Smooth muscle cell of the brain vasculature (primary cell): Measurements from ENCODE around the gene SOX18.

Experiments used
- DNase-seq: peaks from one replicate; pipeline ENCODE4 v3.0.0-alpha.2; 2012; ENCODE audit warnings: low read depth, low spot score

The SOX18 gene

DNA sequence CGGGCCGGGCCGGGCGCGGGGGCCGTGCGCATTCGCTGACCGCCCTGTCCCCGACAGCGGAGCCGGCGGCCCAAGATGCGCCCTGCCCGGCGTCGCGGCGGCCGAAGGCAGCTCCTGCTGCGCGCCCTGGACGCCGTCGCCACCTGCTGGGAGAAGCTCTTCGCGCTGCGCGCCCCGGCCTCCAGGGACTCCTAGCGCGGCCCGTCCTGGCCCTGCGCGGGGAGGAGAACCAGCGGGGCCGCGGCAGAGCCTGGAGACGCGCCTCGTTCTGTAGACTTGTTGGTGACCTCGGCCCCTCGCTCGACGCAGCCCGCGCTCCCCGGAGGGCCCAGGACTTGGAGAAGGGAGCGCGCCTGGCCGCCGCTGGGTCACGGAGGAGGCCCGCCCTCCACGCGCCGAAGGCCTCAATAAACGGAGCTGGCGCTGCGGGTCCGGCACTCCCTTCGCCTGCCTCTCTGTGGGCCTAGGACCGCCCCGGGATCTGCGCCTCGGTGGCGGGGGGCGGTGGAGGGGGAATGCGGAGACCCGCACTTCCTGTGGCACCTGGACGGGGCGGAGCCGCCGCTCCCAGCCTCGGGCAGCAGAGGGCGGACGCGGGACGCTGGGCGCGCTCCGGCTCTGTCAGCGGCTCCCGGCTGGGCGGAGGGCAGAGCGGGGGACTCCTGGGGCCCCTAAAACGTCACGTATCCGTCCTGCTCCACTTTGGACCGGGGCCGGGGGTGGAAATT is 10.7 kb downstream of the SOX18 start:
- DNase-seq: no peak

DNA sequence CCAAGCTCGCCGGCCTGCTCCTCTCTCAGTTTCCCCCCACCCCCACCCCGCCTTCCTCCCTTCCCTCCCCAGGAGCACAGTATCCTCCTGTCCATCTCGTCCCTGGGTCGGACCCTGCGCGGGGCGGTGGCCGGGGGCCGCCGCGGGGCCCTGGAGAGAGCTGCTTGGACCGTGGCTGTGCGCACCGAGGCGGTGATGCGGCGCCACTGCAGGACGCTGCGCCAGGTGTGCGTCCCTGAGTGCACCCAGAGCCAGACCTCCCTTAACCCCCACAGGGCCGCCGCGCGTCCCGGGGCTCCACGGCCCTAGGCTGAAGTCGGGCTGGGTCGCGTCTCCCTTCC is 11.2 kb downstream of the SOX18 start:
- no peak for DNase-seq

DNA sequence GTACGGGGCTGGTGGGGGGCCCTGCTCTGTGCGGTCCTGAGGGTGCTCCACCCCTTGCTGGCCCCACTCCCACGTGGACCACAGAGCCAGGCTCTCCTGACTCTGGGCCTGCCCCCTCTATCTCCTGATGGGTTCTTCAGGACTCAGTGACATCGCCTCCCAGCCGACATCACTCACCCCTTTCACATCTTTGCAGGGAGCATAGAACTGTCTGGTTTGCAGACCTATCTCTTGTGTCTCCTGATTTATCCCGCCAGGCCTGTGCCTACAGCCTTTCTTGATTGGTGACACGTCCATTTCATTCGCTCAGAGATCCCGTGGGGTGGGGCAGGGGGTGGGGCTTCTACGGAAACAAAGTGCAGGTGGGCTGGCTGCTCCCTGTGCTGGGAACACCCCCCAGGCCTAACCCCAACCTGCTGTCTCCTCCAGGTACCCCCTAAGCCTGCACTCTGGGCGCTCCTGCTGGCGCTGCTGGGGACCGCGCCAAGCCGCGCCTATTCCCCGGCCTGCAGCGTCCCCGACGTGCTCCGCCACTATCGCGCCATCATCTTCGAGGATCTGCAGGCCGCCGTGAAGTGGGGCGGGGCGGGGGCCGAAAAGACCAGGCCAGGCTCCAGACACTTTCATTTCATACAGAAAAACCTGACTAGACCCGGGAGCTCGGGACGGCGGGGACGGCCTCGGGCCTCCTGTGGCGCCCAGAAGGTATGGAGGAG is 11.8 kb downstream of the SOX18 start:
- no peak for DNase-seq

DNA sequence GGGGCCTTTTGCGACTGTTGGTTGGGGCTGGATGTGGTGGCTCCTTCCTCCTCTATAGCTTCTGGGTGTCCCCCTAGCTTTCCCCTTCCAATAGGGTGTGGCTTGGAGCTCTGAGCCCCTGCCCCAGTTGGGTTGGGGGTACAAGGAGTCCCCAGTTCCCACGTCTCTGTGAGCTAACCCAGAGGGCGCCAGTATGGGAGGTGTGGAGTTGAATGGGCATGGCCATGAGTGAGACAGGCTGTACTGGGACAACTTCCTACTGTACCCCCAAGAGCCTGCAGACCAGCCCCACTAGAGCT is 12.3 kb downstream of the SOX18 start:
- no peak for DNase-seq

DNA sequence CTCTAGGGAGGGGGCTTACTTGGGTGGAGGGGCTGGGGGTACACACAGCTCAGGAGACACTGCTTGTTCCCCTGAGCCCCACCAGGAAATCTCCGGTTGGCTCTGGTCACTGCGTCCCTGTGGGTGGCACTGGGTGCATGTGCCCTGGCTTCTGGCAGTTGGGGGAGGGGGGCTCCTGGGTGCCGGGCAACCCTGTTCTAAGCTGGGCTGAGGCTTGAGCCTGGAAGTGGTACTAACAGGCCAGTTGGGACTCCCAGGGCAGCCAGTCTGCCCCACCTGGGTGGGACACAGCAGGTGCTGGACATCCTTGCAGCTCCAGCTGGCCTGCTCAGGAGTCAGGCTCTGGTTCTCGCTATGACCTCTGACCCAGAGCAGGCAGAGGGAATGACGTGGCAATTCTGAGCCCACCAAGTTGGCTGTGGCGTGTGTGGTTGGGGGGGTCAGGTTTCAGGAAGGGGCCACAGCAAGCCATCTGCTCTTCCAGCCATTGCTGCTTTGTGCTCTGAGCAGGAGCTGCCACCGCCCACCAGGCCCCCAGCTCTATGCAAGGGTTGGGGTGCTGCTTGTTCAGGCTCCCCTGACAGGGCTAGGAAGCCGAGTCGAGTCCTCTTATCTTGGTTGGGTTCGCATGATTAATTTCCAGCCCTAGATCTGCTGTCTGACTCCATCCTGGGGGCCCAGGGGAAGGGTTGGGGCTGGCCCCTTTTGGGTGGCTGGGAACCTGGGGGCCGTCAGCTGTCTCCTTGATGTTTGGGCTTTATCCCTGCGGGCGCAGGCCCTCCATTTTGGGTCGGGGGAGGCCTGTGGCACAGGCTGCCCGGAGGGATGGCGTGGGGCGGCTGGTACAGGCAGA is 12.9 kb downstream of the SOX18 start:
- no peak for DNase-seq

DNA sequence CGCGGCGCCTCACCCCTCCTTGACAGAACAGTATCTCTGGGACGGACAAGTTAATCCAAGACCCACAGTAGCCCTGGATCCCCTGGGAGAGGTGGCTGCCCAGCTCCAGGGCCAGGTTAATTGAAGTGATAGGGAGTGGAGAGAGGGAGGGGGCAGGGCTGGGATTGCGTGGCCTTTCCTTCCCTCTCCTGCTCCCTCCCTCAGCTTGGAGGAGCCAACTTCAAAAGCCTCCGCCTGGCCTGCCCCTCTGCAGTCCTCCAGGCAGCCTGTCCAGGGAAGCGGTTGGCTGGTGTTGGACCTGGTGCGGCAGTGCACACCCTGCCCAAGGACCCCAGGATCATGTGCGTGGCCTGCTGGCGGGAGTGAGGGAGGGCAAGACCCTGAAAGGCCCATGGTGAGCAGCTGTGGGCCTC is 13.5 kb downstream of the SOX18 start, which contains the start of gene C20orf204:
Gene C20orf204, plus strand, starts transcription at position 250 of the 413 bp plus-strand sequence. Its CDS starts 142 bp downstream, at position 392.
- no peak for DNase-seq

DNA sequence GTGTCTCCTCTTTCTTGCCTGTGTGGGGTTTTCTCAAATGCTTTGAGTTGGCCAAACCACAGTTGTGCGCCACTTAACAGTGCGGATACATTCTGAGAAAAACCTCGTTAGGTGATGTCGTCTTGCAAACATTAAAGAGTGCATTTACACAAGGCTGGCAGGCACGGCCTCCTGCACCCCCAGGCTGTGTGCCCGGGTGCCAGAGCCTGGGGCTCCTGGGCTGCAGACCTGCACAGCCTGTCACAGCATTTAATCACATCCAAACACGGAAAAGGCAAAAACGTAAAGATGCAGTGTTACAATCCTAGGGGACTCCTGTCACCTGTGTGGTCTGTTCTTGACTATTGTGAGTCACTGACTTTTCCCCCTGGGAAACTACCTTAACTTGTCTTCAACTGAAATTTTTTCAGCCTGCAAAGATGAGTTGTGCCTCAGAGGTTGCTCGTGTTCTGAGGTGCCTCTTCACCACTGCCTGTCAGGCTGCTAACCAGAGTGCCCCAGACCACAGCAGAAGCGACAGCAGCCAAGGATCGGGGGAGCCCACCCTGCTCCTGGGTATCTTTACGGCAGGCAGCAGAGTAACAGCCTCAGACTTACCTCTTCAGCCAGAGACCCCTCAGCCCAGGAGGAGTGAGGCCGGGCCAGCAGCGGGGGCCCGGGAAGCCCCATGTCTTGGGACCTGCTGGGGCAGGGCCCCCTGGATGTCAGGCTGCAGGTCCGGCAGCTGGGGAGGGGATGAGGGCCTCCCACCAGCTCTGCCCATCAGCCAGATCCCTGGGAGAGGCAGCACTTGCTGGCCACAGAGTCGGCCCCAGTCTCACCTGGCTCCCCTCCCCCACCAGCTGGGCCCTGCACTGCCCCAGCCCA is 14.1 kb downstream of the SOX18 start:
- DNase-seq: no peak

DNA sequence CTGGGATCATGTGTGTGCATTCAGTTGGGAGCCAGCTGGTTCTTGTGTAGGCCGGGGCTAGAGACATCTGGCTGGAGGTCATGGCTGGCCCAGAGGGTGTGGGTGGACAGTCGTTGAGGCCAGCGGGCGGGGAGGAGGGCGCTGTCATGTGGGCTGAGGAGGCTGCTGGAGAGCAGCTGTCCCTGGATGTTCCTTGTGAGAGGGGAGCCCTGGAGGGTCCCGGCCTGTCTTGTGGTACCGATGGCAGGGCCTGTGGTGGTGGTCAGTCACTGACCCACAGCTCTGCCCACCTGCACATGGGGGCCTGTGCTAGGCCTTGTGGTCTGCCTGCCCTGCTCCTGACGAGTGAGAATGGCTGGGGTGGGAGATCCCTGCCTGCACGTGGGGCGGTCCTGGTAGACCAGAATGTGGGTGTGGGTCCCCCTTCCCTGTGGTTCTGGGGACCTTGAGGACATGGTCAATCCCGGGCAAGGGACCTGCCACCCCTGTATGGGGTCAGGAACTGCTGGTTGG is 15.4 kb downstream of the SOX18 start:
- no peak for DNase-seq

DNA sequence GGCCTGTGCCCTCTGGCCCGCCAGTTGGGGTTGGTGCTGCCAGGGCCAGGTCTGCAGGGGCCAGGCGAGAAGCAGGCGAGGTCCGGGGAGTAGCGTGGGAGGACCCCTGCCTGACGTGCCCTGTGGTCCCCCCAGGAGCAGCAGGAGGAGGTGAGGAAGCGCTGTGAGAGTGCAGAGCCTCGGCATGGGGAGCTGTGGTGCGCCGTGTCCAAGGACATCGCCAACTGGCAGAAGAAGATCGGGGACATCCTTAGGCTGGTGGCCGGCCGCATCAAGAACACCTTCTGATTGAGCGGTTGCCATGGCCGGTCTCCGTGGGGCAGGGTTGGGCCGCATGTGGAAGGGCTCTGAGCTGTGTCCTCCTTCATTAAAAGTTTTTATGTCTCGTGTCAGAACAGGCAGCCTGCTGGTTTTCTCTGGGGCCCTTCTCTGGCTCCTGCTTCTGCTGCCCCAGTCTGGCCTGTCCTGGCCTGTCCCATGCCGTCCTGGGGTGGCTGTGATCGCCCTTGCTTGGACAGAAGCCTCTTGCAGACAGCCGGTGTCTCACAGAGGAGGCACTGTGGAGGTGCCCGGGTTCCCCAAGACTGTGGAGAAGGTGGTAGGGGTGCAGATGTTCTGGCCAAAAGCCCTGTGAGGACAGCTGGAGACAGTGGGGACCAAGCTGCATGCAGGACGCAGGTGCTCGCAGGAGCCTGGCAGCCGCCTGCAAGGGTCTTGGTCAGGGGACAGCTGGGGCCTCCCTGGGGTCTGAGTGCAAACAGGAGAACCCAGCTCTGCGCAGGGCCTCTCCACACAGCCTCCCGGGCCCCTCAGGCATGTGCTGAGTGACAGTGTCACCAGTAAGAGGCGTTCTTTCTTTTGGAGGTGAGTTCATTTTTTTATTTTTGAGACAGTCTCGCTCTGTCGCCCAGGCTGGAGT is 16.5 kb downstream of the SOX18 start:
- DNase-seq: no peak

DNA sequence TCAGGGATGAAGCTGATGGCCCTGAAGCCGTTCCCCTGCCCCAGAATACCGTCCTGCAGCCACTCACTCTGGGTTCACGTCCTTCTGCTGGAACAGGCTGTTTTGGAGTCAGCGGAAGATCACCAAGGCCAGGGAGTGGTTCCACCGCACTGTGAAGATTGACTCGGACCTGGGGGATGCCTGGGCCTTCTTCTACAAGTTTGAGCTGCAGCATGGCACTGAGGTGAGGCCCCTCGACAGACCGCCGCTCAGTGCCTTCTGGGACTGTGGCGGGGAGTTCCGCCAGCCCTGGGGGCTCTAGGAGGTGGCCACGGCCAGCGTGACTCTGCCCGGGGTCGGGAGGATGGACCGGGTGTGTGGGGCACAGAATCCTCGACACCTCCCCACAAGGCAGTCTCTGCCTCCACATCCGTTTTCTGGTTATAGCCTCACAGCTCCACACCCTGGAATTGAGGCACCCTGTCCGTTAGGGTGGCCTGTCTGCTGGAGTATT is 17.6 kb downstream of the SOX18 start:
- no peak for DNase-seq

DNA sequence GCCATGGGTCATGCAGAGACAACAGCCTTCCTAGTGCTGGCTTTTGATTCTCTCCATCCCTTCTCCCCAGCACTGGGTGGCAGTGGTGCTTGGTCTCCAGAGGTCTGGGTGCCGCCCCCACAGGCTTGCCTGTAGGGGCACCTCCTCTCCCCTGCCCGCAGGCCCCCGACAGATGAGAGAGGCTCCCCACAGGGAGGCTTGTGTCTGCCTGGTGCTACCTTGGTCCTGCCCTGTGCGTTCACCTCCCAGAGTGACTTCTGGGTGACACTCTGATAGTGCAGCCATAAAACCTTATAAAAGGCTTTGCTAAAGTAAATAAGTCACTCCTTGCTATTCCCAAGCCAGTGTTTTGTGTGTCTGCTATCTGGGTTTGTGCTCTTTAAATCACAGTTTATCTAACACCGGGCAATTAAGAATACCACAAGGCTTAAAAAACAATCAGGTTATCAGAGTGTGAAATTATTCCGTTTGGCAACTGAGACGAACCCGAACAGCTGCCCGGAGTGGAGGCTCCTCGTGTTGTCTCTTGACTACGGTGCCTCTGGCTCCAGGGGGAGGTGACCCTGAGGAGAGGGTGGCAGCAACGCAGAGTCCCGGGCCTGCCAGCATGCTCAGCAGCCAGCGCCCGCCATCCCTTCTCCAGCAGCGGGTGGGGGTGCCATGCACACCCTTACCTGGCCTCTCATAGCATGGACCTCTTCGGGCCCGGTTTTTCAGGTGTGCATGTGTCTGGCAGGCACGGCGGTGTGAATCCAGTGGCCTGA is 18.9 kb downstream of the SOX18 start:
- DNase-seq: no peak

DNA sequence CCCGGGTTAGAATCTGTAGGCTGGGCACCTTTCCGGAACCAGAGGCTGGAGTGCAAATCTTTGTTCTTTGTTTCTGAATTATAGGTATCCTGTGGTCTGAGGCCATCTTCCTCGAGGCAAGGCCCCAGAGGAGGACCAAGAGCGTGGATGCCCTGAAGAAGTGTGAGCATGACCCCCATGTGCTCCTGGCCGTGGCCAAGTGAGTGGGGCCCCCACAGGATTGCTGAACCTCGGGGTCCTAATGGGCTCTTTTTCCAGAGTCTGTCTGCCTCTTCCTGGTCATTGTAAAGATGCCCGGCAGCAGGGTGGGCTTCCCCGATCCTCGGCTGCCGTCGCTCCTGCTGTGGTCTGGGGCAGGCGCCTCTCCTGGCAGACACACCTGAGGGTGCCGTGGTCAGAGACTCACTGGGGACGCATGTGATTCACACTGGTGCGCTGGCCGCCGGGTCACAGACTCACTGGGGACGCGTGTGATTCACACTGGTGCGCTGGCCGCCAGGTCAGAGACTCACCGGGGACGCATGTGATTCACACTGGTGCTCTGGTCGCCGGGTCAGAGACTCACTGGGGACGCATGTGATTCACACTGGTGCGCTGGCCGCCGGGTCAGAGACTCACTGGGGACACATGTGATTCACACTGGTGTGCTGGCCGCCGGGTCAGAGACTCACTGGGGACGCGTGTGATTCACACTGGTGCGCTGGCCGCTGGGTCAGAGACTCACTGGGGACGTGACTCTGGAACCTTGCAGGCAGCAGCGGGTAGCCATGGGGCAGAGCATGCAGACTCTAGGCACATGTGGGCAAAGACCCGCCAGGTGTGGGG is 19.9 kb downstream of the SOX18 start:
- no peak for DNase-seq

DNA sequence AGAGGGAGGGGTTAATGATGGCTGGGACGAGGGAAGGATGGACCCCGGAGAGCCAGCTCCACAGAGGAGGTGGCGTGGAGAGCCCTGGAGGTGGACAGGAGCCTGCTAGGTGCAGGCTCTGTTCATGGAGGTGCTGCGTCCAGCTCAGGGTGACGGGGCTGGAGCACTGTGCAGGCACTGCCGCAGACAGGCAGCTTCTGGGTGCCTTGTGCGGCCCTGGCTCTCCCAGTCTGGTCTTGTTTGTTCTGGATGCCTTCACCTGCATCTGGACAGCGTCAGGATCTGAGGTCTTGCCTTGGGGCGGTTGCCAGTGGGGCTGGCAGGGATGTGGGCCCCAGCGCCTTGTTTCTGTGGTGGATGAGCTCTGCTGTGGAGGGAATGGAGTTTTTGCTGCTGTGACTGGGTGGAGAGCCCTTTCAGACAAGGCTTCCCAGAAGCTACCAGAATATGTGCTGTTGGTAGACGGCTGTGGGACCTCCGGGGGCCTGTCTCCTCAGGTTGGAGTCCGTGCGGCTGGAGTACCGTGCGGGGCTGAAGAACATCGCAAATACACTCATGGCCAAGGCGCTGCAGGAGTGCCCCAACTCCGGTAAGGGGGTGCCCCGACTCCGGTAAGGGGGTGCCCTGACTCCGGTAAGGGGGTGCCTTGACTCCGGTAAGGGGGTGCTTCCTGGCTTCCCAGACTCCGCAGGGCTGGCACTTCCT is 21.3 kb downstream of the SOX18 start:
- DNase-seq: no peak

DNA sequence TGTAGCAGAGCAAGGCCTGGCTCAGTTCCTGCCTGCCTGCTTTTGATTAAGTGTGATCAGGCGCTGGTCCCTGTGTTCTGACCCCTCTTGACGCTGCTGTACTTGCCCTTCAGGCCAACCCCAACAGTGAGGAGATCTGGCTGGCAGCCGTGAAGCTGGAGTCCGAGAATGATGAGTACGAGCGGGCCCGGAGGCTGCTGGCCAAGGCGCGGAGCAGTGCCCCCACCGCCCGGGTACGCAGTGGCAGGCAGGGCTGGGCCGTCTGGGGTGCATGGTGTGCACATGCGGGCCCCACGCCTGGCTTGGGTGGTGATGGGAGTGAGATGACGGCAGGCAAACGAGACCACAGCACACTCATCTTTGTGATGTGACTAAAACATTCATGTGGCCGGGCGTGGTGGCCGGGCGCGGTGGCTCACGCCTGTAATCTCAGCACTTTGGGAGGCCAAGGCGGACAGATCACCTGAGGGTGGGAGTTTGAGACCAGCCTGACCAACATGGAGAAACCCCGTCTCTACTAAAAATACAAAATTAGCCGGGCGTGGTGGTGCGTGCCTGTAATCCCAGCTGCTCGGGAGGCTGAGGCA is 23.5 kb downstream of the SOX18 start:
- no peak for DNase-seq

DNA sequence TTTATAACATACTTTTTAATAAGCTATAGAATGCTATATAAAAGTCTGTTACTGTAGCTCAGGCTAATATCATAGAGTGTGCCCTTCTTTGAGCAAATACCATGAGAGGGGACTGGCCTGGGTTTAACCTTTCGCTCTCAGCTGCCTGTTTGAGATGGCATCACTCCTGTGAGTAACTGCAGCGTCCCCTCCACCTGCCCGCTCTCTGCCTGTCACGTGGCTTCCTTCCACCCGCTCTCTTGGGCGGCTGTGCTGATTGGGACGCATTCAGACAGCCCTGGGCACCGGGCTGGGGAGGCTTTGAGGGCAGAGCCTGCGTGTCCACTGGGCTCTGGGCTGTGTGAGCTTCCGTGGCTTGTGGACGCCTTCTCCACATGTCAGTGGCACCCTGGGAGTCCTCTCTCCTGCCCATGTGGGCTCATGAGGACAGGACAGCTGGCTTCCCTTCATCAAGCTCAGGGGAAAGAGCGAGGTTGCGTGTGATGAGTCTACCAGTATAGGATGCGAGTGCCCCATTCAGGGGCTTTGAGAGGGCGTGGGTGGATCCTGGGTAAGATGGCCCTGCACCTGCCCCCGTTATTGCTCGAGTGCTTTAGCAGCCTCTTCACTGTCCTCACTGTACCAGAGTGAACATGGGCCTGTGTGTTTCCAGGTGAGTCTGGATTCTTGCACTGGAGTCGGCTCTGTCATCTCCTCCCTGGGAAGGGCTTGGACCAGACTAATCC is 24.2 kb downstream of the SOX18 start:
- DNase-seq: no peak

DNA sequence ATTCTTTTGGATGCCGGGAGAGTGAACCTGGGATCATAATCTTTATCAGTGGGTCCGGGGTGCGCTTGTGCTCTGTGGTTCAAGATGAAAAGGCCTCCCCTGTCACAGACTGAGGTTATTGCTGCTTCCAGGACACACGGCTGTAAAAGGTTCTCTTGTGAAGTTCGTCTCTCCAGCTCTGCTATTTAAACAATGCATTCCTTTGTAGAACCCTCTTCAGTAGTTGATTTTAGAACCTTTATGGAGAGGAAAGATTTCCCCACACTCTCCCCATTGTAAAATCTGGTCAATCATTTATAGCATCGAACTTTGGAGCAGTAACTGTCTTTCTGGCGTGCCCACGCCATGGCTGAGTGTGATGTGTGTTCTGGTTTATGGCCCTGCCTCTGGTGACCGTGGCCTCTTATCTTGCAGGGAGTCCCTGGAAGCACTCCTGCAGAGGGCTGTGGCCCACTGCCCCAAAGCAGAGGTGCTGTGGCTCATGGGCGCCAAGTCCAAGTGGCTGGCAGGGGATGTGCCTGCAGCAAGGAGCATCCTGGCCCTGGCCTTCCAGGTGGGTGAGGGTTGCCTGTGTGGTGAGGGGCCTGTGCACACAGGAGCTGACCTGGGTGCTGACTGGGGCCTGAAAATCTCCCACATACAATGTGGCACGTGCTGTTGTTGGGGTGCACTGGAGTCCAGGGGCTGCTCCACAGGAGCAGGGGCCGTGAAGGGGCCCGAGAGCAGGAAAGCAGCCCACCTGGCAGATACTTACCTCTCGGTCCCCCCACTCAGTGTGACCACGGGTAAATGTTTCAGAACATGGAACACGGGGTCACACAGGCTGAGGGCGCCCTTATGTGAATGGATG is 25.1 kb downstream of the SOX18 start:
- no peak for DNase-seq
